H7 (cell line): ENCODE measurements around the gene ANO6. TPM values are rescaled to one million over a fixed set of nuclear protein-coding genes. Genes with fewer than 3 reads are reported as not detected.
"Not testable (repeated sequence)": the region's sequence is repeated elsewhere in the genome, so short reads cannot be mapped to it uniquely, and the experiment has no call there.

Source experiments
- DNase-seq: peaks from one replicate; pipeline ENCODE4 v3.0.0; 2012
- H3K27me3 ChIP-seq: 2 replicates; pipeline ENCODE4 v1.6.0; 2011; ENCODE audit warnings: mild to moderate bottlenecking, low read length; ENCODE audit not compliant: control insufficient read depth, insufficient read depth
- H3K36me3 ChIP-seq: replicated peaks from 2 replicates; pipeline ENCODE4 v1.5.1; 2011; ENCODE audit warnings: low read length; ENCODE audit not compliant: control insufficient read depth, insufficient read depth
- H3K4me3 ChIP-seq: 2 replicates; pipeline ENCODE4 v1.5.1; 2011; ENCODE audit warnings: low read depth, mild to moderate bottlenecking, control low read depth, low read length, moderate library complexity; ENCODE audit not compliant: insufficient read depth
- total RNA-seq: library from RNA; depleted of rRNA; stranded (reverse); fragments of >200 nt; shearing (Covaris generic); gene quantifications from 2 replicates; pipeline ENCODE4 v1.2.3, GENCODE V29; 2014; rRNA removed

Gene ANO6, protein sequence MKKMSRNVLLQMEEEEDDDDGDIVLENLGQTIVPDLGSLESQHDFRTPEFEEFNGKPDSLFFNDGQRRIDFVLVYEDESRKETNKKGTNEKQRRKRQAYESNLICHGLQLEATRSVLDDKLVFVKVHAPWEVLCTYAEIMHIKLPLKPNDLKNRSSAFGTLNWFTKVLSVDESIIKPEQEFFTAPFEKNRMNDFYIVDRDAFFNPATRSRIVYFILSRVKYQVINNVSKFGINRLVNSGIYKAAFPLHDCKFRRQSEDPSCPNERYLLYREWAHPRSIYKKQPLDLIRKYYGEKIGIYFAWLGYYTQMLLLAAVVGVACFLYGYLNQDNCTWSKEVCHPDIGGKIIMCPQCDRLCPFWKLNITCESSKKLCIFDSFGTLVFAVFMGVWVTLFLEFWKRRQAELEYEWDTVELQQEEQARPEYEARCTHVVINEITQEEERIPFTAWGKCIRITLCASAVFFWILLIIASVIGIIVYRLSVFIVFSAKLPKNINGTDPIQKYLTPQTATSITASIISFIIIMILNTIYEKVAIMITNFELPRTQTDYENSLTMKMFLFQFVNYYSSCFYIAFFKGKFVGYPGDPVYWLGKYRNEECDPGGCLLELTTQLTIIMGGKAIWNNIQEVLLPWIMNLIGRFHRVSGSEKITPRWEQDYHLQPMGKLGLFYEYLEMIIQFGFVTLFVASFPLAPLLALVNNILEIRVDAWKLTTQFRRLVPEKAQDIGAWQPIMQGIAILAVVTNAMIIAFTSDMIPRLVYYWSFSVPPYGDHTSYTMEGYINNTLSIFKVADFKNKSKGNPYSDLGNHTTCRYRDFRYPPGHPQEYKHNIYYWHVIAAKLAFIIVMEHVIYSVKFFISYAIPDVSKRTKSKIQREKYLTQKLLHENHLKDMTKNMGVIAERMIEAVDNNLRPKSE
- 33.4 and 37.9 TPM in 2 replicates for total RNA-seq

GRCh38 chr12:45215419-45216229 is at the start of gene ANO6:
Gene ANO6, plus strand, starts transcription at chr12:45216095. Its CDS starts 227 bp downstream, at chr12:45216322.
- peak; percentile 84 for DNase-seq
- Histone ChIP-seq H3K27me3 (no peaks in the 10 kb centered on the region), H3K36me3 (no peaks in the 10 kb centered on the region), H3K4me3 (peak within 1 kb of the TSS; percentile 91)

- Histone ChIP-seq H3K4me3 (no peak overlapping the region), H3K36me3 (no peaks in the 10 kb centered on the region), H3K27me3 (no peaks in the 10 kb centered on the region)
- DNase-seq = no peak
These were observed 46.9 kb upstream of the ANO6 start for GRCh38 chr12:45168976-45169375.

DNA sequence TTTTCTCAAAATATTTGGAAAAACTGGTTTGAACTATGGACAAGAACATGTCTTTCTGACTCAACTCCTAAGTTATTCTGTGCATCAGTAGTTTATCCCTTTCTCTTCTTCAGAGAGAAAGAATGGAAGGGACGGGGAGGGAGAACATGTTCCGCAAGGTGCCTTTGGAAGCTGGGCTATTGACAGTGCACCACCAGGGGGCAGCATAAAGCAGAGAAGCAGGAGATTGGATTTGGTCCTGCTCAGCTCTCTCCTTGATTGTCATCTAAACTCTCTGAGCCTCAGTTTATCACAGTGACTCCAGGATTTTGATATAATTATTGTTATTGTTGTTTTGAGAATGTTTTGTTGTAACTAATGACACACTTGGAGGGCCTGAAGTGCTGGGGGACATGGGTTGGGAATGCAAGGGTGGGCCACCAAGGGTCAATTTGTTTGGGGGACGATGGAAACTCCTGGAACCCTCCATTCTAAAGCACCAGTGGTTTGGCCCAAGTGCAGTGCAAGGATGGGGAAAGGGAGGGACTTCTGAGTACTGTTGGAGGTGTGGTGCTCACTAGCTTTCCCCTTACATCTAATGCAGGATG is 45.3 kb upstream of the ANO6 start:
- no peaks in the 10 kb centered on the region for H3K27me3 ChIP-seq
- no peak overlapping the region for H3K4me3 ChIP-seq
- DNase-seq = peak; percentile 68
- no peaks in the 10 kb centered on the region for H3K36me3 ChIP-seq

DNA sequence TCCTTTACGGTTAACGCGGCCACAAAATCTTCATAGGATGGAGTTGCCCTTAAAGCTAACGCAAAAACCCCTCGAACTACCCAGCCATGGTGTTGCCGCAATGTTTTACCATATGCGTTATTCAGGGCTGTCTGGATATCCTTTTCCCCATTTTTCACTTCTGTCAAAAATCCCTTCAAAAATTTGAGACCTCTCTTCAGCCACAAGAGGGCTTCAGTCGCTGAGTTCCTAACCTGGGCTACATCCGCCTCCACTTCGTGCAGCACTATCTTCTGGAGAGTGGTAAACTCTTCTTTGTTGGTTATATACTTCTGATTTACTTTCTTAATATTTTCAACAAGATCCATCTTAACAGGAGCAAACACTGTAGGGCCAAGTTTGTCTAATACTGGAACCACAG is 42.6 kb upstream of the ANO6 start:
- H3K27me3 ChIP-seq, DNase-seq, H3K4me3 ChIP-seq, H3K36me3 ChIP-seq: not testable (repeated sequence)

DNA sequence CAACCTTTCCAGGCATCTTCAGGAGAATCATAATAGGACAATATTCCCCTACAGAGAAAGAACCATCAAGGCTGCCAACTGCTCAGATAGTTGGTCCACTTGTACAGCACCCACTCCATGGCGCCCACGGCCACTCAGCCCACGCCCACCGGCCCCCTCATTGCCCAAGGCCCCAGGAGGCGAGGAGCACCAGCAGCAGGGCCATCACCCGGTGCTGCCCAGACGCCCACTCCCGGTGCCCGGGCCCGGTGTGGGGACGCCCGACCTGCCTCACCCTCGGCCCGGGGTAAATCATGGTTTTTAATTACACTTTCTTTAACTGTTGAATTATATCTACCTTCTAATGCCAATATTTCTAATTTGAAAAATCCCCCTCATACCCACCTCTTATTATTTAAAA is 41.3 kb upstream of the ANO6 start:
- H3K36me3 ChIP-seq = peaks cover 1% of the 10 kb centered on the region
- no peak overlapping the region for H3K4me3 ChIP-seq
- DNase-seq = no peak
- H3K27me3 ChIP-seq = no peaks in the 10 kb centered on the region

- Histone ChIP-seq H3K36me3 (peaks cover 1% of the 10 kb centered on the region), H3K4me3 (no peak overlapping the region), H3K27me3 (no peaks in the 10 kb centered on the region)
- DNase-seq = no peak
These were observed 37.1 kb upstream of the ANO6 start for GRCh38 chr12:45178771-45179170.

DNA sequence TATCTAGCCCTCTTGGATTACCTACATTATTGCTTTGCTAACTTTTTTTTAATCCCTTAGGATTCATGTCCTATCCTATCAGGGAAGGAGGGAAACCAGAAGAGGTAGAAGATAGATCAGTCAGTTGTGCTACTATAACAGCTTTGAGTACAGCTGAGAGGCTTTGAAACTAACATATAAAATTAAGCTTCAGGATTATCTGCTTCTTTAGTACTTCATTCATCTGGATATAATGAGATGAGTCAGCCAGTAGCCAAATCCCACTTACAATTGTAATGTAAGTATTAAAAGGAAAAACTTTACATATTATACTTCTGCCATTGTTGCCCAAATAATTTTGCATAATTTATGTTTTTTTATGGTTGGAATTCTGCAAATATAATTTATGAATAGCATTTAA is 33.4 kb upstream of the ANO6 start:
- H3K4me3 ChIP-seq = no peak overlapping the region
- no peak for DNase-seq
- no peaks in the 10 kb centered on the region for H3K27me3 ChIP-seq
- no peaks in the 10 kb centered on the region; the same call in 1 of the 2 replicates for H3K36me3 ChIP-seq

GRCh38 chr12:45183246-45183645 is 32.6 kb upstream of the ANO6 start:
- peak; percentile 15 for DNase-seq
- Histone ChIP-seq H3K27me3 (no peaks in the 10 kb centered on the region), H3K36me3 (no peaks in the 10 kb centered on the region), H3K4me3 (no peak overlapping the region)

GRCh38 chr12:45184147-45184963 is 31.5 kb upstream of the ANO6 start:
- no peak for DNase-seq
- H3K27me3 ChIP-seq = no peaks in the 10 kb centered on the region
- H3K4me3 ChIP-seq = no peak overlapping the region
- no peaks in the 10 kb centered on the region for H3K36me3 ChIP-seq

- no peaks in the 10 kb centered on the region for H3K27me3 ChIP-seq
- no peaks in the 10 kb centered on the region for H3K36me3 ChIP-seq
- DNase-seq = no peak
- H3K4me3 ChIP-seq = no peak overlapping the region
These were observed 29.1 kb upstream of the ANO6 start for GRCh38 chr12:45186762-45187161.

- Histone ChIP-seq H3K36me3 (no peaks in the 10 kb centered on the region), H3K4me3 (no peak overlapping the region), H3K27me3 (no peaks in the 10 kb centered on the region)
- DNase-seq = no peak
These were observed 26.0 kb upstream of the ANO6 start for GRCh38 chr12:45189766-45190403.

DNA sequence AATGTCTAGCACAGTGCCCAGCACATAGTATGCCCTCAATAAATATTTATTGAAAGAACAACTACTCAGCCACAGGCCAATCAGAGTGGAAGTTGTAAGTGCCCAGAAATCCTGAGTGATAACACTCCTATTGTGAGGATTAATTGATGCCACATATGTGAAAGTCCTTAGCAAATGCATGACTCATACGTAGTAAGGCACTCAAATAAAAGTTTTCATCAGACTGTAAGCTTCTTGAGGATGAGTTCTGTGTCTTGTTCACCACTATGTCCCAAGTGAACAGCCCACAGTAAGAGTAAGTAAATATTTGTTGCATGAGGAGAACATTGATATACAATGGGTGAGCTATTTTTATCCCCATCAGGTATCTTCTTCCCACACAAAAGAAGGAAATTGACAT is 24.7 kb upstream of the ANO6 start:
- no peaks in the 10 kb centered on the region for H3K27me3 ChIP-seq
- H3K36me3 ChIP-seq = no peaks in the 10 kb centered on the region
- no peak for DNase-seq
- no peak overlapping the region for H3K4me3 ChIP-seq

DNA sequence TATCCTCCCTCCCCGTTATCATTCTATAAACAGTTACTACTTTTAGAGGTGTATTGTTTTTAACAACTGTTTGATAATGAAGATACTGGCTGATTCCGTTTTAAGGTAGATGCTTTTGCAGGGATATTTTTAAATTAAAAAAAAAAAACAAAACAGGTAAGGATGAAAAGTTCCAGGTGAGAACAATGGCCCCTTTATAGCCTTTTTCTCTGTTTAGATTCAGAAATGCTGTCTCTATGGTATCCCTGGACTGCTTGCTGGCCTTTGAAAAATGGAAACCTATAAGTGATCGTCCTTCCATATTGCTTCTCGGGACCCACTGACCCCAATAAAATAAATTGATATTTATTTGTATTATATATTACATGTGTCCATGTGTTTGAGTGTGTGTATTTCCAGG is 23.2 kb upstream of the ANO6 start:
- no peak overlapping the region for H3K4me3 ChIP-seq
- no peak for DNase-seq
- H3K36me3 ChIP-seq = no peaks in the 10 kb centered on the region
- H3K27me3 ChIP-seq = no peaks in the 10 kb centered on the region
